Osteoblast (primary cell): ENCODE measurements around the gene TPP1. TPM values are rescaled to one million over a fixed set of nuclear protein-coding genes. Genes with fewer than 3 reads are reported as not detected.

ENCODE experiments used
- DNase-seq: peaks from one replicate; pipeline ENCODE4 v3.0.0; 2011; ENCODE audit warnings: low spot score, mixed read lengths; ENCODE audit not compliant: insufficient read length; ENCODE audit errors: missing footprints
- H2AFZ ChIP-seq: 2 replicates; pipeline ENCODE4 v1.6.0; 2011; ENCODE audit warnings: mild to moderate bottlenecking, low read length
- H3K27ac ChIP-seq: 2 replicates; pipeline ENCODE4 v1.5.1; 2011; ENCODE audit warnings: mild to moderate bottlenecking, low read depth, low read length, moderate library complexity
- H3K27me3 ChIP-seq: 2 replicates; pipeline ENCODE4 v1.6.0; 2012; ENCODE audit warnings: mild to moderate bottlenecking, control low read depth, inconsistent platforms, low read length, moderate library complexity; ENCODE audit not compliant: insufficient read depth
- H3K36me3 ChIP-seq: 2 replicates; pipeline ENCODE4 v1.5.1; 2011; ENCODE audit warnings: mild to moderate bottlenecking, low read length, control low read depth, moderate library complexity; ENCODE audit not compliant: insufficient read depth
- H3K4me1 ChIP-seq: 2 replicates; pipeline ENCODE4 v1.5.1; 2011; ENCODE audit warnings: mild to moderate bottlenecking, low read length, control low read depth, moderate library complexity; ENCODE audit not compliant: insufficient read depth
- H3K4me2 ChIP-seq: 2 replicates; pipeline ENCODE4 v1.6.0; 2011; ENCODE audit warnings: mild to moderate bottlenecking, low read length; ENCODE audit not compliant: insufficient read depth
- H3K4me3 ChIP-seq: fragments of 200-600 bp; sonication (generic); 3 replicates; pipeline ENCODE4 v1.5.1; 2012; ENCODE audit warnings: mild to moderate bottlenecking, low read length, inconsistent platforms; ENCODE audit not compliant: insufficient read depth
- H3K79me2 ChIP-seq: 2 replicates; pipeline ENCODE4 v1.6.0; 2012; ENCODE audit warnings: mild to moderate bottlenecking, low read length, control low read depth, inconsistent platforms; ENCODE audit not compliant: insufficient read depth
- H3K9me3 ChIP-seq: 2 replicates; pipeline ENCODE4 v1.5.1; 2011; ENCODE audit warnings: low read depth, low read length, control low read depth
- H4K20me1 ChIP-seq: 2 replicates; pipeline ENCODE4 v1.6.0; 2012; ENCODE audit warnings: mild to moderate bottlenecking, low read length, control low read depth; ENCODE audit not compliant: insufficient read depth
- total RNA-seq: library from RNA; depleted of rRNA; stranded (reverse); fragments of >200 nt; gene quantifications from 2 replicates; pipeline ENCODE4 v1.2.3, GENCODE V29; 2012
- TF ChIP-seq, protein P1 (sequence below): IDR thresholded peaks from 2 replicates; pipeline ENCODE4 v1.5.1; 2011; ENCODE audit warnings: mild to moderate bottlenecking, low read depth, low read length, moderate library complexity; ENCODE audit errors: extremely low read depth

Gene TPP1
- total RNA-seq, 1 donor = 127 TPM

DNA sequence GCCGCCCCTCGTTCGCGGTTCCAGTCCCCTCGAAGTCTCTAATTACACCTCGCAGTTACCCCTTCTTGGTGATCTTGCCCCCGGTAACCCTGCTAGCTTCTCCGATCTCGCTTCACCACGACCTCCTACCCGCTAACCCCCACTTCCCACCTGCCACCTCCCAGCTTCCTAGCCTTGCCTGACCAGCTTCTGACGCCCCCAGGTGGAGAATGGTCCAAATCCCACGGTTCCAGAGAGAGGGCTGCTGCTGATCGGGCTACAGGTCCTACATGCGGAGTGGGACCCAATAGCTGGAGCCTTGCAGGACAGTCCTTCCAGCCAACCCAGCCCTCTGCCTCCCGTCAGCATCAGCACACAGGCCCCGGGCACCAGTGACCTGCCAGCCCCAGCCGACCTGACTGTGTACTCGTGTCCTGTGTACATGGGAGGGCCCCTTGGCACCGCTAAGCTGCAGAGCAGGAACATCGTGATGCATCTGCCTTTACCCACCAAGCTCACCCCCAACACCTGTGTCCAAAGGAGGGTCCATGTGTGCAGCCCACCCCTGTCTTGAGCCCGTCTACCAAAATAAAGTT is 47.7 kb downstream of the TPP1 start:
- H3K79me2 ChIP-seq = no peaks in the 10 kb centered on the region

DNA sequence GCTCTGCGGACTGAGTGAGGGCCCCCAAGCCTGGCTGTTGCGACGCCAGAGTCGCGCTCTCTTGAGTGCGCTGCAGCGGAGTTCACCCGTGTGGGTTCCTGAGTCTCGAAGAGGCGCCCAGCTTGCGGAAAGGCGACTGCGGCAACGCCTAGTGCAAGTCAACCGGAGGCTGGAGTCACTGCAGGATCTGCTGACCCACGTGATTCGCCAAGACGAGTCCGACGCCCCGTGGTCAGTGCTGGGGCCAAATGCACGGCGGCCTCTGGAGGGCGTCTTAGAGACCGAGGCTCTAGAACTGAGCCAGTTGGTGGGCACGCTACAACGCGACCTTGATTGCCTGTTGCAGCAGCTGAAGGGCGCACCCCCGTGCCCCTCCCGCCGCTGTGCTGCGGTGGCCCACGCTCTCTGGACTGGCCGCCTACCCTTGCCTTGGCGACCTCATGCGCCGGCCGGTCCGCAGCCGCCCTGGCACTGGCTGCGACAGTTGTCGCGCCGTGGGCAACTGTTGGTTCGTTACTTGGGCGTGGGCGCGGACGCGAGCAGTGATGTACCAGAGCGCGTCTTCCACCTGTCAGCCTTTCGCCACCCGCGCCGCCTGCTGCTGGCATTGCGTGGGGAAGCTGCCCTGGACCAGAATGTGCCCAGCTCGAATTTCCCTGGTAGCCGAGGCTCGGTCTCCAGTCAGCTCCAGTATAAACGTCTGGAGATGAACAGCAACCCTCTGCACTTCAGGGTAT is 48.4 kb downstream of the TPP1 start:
- no peaks in the 10 kb centered on the region for H3K79me2 ChIP-seq
- no peaks in the 10 kb centered on the region for H3K9me3 ChIP-seq
- peaks cover 18% of the 10 kb centered on the region for H3K4me1 ChIP-seq
- no peak overlapping the region for H3K4me2 ChIP-seq
- TF ChIP-seq, protein P1, sequence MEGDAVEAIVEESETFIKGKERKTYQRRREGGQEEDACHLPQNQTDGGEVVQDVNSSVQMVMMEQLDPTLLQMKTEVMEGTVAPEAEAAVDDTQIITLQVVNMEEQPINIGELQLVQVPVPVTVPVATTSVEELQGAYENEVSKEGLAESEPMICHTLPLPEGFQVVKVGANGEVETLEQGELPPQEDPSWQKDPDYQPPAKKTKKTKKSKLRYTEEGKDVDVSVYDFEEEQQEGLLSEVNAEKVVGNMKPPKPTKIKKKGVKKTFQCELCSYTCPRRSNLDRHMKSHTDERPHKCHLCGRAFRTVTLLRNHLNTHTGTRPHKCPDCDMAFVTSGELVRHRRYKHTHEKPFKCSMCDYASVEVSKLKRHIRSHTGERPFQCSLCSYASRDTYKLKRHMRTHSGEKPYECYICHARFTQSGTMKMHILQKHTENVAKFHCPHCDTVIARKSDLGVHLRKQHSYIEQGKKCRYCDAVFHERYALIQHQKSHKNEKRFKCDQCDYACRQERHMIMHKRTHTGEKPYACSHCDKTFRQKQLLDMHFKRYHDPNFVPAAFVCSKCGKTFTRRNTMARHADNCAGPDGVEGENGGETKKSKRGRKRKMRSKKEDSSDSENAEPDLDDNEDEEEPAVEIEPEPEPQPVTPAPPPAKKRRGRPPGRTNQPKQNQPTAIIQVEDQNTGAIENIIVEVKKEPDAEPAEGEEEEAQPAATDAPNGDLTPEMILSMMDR = no peak
- H3K4me3 ChIP-seq = no peak overlapping the region
- no peak for DNase-seq
- no peak overlapping the region for H3K27ac ChIP-seq
- no peaks in the 10 kb centered on the region for H3K36me3 ChIP-seq
- H3K27me3 ChIP-seq = no peaks in the 10 kb centered on the region
- peaks cover 17% of the 10 kb centered on the region for H4K20me1 ChIP-seq
- no peak overlapping the region for H2AFZ ChIP-seq

More for the DNA sequence above, 47.7 kb downstream of the TPP1 start:
- Histone ChIP-seq H3K4me3 (no peak overlapping the region), H3K27me3 (no peaks in the 10 kb centered on the region), H3K4me1 (peaks cover 18% of the 10 kb centered on the region), H3K4me2 (peak overlapping the region; percentile 36), H2AFZ (no peak overlapping the region), H4K20me1 (peaks cover 12% of the 10 kb centered on the region), H3K36me3 (no peaks in the 10 kb centered on the region), H3K9me3 (no peaks in the 10 kb centered on the region), H3K27ac (no peak overlapping the region)
- peak; percentile 65 for DNase-seq
- TF ChIP-seq, protein P1 = no peak

- Histone ChIP-seq H3K79me2 (no peaks in the 10 kb centered on the region), H3K27ac (no peak overlapping the region), H3K4me3 (no peak overlapping the region), H3K4me1 (peaks cover 18% of the 10 kb centered on the region), H4K20me1 (peaks cover 17% of the 10 kb centered on the region), H3K27me3 (no peaks in the 10 kb centered on the region), H3K4me2 (no peak overlapping the region), H3K36me3 (no peaks in the 10 kb centered on the region), H2AFZ (no peak overlapping the region), H3K9me3 (no peaks in the 10 kb centered on the region)
- TF ChIP-seq, protein P1 = no peak
- DNase-seq = no peak
Observed at GRCh38 chr11:6569706-6570105, 49.5 kb downstream of the TPP1 start.

- Histone ChIP-seq H3K36me3 (no peaks in the 10 kb centered on the region), H3K27me3 (no peaks in the 10 kb centered on the region), H3K4me1 (peaks cover 18% of the 10 kb centered on the region), H3K9me3 (no peaks in the 10 kb centered on the region), H3K4me2 (no peak overlapping the region), H2AFZ (no peak overlapping the region), H3K27ac (no peak overlapping the region), H4K20me1 (peaks cover 17% of the 10 kb centered on the region), H3K4me3 (no peak overlapping the region), H3K79me2 (no peaks in the 10 kb centered on the region)
- TF ChIP-seq, protein P1 = no peak
- peak; percentile 93 for DNase-seq
Observed at GRCh38 chr11:6568191-6568918, 50.9 kb downstream of the TPP1 start.
